ENCODE results near the gene GAS1.

Gene GAS1

DNA sequence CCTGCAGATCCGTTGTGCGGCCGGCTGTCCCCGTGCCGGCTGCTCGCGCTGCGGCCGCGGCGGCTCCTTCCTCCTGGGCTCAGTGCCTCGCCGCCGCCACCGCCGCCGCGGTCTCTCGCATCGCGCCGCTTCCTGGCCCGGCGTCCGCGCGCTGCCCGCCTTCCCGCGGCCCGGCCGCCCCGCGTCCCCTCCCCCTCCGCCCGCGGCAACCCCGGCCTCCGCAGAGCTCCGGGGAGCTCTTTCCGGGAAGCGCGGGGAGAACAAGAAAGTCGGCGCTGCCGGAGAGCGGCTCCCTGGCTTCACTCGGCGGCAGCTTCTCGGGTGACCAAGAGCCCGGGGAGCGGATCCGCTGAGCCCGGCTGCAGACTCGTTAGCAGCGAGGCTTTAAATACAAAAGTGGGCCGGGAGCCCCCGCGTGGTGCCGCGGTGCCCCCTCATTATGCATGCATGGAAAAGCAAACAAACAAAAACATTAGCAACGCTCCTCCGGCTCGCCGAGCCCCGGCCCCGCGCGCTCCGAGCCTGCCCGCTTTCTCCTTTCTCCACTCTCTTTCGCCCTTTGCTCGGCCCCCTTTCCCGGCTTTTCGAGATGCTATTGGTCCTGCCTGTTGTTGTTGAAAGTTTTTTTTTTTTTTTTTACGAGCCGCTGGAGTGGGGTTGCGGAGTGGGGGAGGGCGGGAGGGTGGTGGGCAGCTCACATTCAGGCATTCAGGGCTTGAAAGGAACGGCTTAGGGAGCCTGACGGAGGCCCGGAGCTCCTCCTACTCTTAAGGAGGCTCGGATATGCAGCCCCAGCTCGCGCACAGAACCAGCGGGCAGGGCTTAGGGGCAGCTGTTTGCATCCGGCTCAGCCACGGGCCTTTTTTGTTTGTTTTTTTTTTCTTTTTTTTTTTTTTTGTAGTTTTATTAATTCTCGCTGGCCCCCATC is at the start of gene GAS1:
TSS of gene GAS1 (minus strand) at position 361 of the 928 bp plus-strand sequence. CDS start 727 bp downstream, outside the sequence.
- peak in 2 of 3 donors; percentile 22 to 30 for DNase-seq (ENCODE audit: low read depth in 3 of 3, low spot score in 1 of 3)

GRCh38 chr9:86994231-86994630 is 46.9 kb upstream of the GAS1 start:
- DNase-seq (ENCODE audit: low read depth in 3 of 3, low spot score in 1 of 3): no peak

- DNase-seq (ENCODE audit: low read depth in 3 of 3, low spot score in 1 of 3): no peak
Measured at GRCh38 chr9:86993830-86994229, 46.5 kb upstream of the GAS1 start.

DNA sequence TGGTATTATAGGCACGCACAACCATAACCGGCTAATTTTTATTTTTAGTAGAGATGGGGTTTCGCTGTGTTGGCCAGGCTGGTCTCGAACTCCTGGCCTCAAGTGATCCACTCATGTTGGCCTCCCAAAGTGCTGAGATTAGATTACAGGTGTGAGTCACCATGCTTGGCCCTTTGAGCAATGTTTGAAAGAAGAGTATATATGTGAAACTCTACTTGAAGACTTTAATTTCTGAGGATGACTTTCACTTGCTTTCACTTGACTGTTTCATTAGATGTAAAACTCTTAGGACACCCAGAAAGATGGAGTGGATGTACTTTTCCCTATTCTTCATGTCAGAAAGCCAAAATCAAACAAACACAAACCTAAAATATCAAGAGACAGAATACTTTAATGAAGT is 43.8 kb upstream of the GAS1 start:
- no peak for DNase-seq (ENCODE audit: low read depth in 3 of 3, low spot score in 1 of 3)

DNA sequence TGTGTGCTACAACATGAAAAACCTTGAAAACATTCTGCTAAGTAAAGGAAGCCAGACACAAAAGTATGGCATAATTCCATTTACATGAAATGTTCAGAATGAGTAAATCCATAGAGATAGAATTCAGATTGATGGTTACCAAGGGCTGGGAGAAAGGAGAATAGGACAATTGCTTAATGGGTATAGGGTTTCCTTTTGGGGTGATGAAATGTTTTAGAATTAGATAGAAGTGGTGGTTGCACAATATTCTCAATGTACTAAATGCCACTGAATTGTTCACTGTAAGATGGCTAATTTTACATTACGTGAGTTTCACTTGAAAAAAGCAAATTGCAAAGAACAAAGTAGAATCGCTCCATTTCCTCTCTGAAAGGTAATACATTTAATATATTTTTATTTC is 43.0 kb upstream of the GAS1 start:
- no peak for DNase-seq (ENCODE audit: low read depth in 3 of 3, low spot score in 1 of 3)

GRCh38 chr9:86987900-86988299 is 40.6 kb upstream of the GAS1 start:
- DNase-seq (ENCODE audit: low read depth in 3 of 3, low spot score in 1 of 3): no peak

GRCh38 chr9:86985132-86985647 is 37.9 kb upstream of the GAS1 start:
- DNase-seq (ENCODE audit: low read depth in 3 of 3, low spot score in 1 of 3): no peak

- no peak for DNase-seq (ENCODE audit: low read depth in 3 of 3, low spot score in 1 of 3)
Measured at GRCh38 chr9:86983620-86984259, 36.4 kb upstream of the GAS1 start.

- no peak for DNase-seq (ENCODE audit: low read depth in 3 of 3, low spot score in 1 of 3)
Measured at GRCh38 chr9:86983249-86983619, 35.9 kb upstream of the GAS1 start.

DNA sequence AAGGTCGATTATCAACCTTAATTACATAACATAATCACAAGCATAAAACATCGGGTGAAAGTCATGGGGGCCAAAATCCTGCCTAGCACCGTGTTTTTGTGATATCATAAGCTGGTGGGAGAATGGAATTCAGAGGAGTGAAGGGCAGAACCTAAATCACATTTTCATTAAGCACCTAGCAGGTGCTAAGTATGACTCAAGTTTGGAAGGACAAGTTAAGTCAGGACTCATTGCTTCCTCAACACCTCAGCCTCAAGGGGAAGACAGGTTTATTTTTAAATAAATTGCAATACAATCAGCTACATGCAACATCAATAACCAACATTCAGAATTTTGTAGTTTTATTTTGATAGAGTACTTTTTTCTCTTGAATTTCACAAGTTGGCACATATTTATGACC is 33.5 kb upstream of the GAS1 start:
- no peak for DNase-seq (ENCODE audit: low read depth in 3 of 3, low spot score in 1 of 3)

DNA sequence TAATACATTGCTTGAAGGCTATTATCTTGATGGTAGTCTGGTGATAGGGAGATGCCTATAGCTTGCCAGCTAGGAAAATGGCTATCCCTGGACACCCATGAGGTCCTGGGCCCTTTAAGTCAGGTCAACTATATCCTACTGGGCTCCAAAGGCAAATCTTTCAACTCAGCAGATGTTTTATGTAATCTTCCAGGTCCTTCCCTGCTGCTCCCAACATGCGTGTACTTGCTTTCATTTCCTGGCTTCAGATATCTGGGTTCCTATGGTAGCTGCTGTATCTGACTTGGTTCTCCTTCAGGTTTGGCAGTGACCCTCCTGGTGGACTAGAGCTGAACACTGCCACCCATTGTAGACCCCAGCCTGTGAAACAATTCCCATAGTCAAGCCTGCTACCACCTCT is 32.4 kb upstream of the GAS1 start:
- DNase-seq (ENCODE audit: low read depth in 3 of 3, low spot score in 1 of 3): no peak

DNA sequence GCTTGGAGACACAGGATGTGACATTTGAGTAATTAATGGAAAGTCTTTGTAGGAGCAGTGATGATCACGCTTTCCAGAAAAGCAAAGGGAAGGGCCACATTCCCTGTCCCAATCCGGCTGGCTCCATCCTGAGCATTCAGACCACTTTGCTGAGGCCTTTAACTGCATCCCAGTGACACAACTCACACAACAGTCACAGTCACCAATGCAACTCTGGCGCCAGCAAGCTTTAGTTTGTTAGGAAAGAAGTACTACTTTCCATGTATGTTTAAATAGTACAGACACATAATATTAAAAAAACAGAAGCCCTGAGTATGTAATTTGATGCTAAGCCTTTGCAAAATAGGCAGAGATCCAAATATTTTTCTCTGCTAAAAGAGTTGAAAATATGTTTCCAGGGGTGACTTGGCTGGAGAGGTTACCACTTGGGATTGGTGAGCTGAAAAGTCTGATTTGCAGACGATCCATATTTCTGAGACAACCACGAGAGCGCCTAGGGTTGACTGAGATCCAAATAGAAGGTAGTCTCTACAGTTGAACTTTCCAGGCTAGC is 31.7 kb upstream of the GAS1 start:
- DNase-seq (ENCODE audit: low read depth in 3 of 3, low spot score in 1 of 3): no peak

DNA sequence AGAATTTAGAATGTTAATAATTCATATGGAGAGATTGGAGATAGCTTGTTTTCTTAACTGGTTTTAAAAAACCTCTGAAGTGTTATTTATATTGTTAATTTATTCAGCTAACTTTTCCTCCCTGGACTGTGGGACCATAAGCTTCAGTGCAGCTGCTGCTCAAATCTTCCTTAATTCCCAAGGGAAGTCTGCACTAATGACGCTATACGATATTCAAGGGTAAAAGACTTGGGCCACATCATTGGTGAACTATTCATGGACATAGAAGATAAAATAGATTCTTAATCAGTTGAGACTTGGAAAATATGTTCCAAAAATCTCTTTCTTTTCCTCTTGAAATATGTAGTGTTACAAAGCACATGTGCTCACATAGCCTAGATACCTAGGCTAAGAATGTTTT is 31.1 kb upstream of the GAS1 start:
- DNase-seq (ENCODE audit: low read depth in 3 of 3, low spot score in 1 of 3): no peak

DNA sequence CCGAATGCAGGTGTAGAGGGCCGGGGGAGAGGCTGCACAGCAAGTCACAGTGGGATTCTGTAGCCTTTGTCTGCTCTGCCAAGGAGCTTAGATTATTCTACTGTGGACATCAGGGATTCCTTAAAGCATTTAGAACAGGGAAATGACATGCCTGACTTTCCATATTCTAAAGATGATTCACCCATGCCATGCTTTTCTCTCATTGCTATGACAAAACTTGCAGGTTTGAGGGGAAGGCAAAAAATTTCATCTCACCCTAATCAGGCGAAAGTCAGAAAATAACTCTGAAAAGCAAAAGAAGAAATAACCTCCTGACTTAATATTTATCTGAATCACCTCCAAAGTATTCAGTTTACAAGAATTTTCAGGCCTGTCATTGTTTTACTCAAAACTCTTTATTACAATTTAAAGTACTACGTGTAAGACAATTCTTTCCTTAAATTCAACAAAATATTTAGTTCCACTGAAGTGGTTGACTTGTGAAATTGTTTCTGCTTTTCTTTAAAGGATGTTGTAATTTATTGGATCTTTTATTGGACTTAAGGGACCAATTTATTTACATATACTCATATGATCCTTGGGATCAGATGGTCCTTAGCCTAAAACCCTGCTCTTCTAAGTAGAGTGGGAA is 30.0 kb upstream of the GAS1 start:
- no peak for DNase-seq (ENCODE audit: low read depth in 3 of 3, low spot score in 1 of 3)

GRCh38 chr9:86975606-86976005 is 28.3 kb upstream of the GAS1 start:
- DNase-seq (ENCODE audit: low read depth in 3 of 3, low spot score in 1 of 3): no peak

- DNase-seq (ENCODE audit: low read depth in 3 of 3, low spot score in 1 of 3): no peak
Measured at GRCh38 chr9:86975036-86975435, 27.7 kb upstream of the GAS1 start.

DNA sequence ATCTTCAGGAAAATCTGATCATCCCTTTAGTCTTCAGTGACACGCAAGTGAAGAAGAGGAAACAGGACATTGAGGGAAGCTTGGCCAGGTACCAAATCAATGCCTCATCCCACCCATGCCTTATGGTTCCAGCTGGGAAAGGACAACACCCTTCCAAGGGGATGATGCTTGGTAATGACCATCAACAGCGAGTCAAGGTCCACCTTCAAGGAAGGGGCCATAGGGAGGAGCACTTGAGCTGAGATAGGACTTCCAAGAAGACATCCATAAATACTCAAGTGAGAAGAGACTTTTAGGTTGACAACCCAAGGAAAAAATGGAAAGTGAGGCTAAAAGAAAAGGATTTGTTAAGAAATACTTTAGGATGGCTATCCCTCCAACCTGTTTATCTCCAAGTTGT is 27.1 kb upstream of the GAS1 start:
- no peak for DNase-seq (ENCODE audit: low read depth in 3 of 3, low spot score in 1 of 3)

- no peak for DNase-seq (ENCODE audit: low read depth in 3 of 3, low spot score in 1 of 3)
Measured at GRCh38 chr9:86971742-86972141, 24.4 kb upstream of the GAS1 start.

DNA sequence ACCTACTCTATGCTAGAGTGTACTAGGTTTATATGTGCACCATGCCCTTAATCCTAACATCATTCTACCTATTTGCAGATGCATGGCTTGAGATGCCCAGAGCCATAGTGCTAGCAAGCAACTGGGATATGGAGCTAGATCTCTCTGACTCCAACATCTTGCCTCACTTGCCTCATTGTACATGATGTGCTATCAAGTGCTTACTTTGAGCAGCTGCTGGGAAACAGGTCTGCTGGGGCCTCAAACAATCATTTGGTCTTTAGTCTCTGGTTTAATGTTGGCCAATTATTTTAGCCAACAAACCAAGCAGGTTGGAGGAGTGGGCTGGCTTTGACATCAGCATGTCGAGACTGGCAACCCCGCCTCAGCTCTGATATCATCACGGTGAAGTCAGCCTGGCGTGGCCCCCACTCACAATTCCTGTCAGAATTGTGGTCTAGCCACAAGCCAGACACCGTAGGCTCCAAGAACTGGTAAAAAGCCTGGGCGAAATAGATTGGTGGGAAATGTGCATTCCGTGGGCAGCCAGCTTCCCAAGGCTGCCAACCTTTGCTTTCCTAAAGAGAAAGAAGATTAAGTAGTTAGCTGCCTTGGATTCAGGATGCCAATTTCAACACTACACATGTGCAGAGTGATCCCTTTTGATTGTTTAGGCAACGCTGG is 21.1 kb upstream of the GAS1 start:
- no peak for DNase-seq (ENCODE audit: low read depth in 3 of 3, low spot score in 1 of 3)

GRCh38 chr9:86966852-86967511 is 19.7 kb upstream of the GAS1 start:
- DNase-seq (ENCODE audit: low read depth in 3 of 3, low spot score in 1 of 3): no peak

Data from stimulated activated CD4-positive, alpha-beta T cell treated with anti-CD3 and anti-CD28 coated beads, TNF-alpha, amount 100 ng/mL, for 1 hour (primary cell).